ENCODE results near the gene CALN1. TPM values are rescaled to one million over a fixed set of nuclear protein-coding genes. Genes with fewer than 3 reads are reported as not detected.

Gene CALN1
- total RNA-seq, 6 experiments from 2014 or later, result 0.06 to 0.98 (median 0.34) TPM

- Histone ChIP-seq H3K36me3 (no peaks in the 10 kb centered on the region), H3K9me3 (no peaks in the 10 kb centered on the region), H3K4me3 (no peak overlapping the region), H3K27me3 (no peaks in the 10 kb centered on the region), H3K27ac (no peak overlapping the region), H3K4me1 (no peaks in the 10 kb centered on the region)
- DNase-seq (no peak), ATAC-seq (no peak)
- TF ChIP-seq CTCF (IDR thresholded peaks at IDR 0.05) (no peak), POLR2A (IDR thresholded peaks at IDR 0.05) (no peak)
- WGBS (ENCODE audit: insufficient coverage, low coverage, low lambda C conversion rate, missing lambda C conversion rate), result 62% methylated on average over 7 of the region's 7 CpGs
- intact Hi-C loops (cut with DNase I), result no loop called here
Measured at GRCh38 chr7:72438491-72438890, 26.4 kb upstream of the CALN1 start.

- no peaks in the 10 kb centered on the region for H3K36me3 ChIP-seq
- H3K4me1 ChIP-seq, result no peaks in the 10 kb centered on the region
- H3K27me3 ChIP-seq, result no peaks in the 10 kb centered on the region
- no peaks in the 10 kb centered on the region for H3K9me3 ChIP-seq
- H3K27ac ChIP-seq, result no peak overlapping the region
- no peak for ATAC-seq
- DNase-seq, result no peak
- intact Hi-C loops (cut with DNase I), result no loop called here
- no peak overlapping the region for H3K4me3 ChIP-seq
- no peak for TF ChIP-seq POLR2A (IDR thresholded peaks at IDR 0.05)
- TF ChIP-seq CTCF (IDR thresholded peaks at IDR 0.05), result no peak
Measured at GRCh38 chr7:72437610-72438009, 25.5 kb upstream of the CALN1 start.

GRCh38 chr7:72437061-72437585, 25.0 kb upstream of the CALN1 start:
- no peaks in the 10 kb centered on the region for H3K4me1 ChIP-seq
- no peaks in the 10 kb centered on the region for H3K9me3 ChIP-seq
- no peak overlapping the region for H3K27ac ChIP-seq
- no peak overlapping the region for H3K4me3 ChIP-seq
- no peaks in the 10 kb centered on the region for H3K27me3 ChIP-seq
- no peaks in the 10 kb centered on the region for H3K36me3 ChIP-seq
- 51% methylated on average over 2 of the region's 2 CpGs for WGBS (ENCODE audit: insufficient coverage, low coverage, low lambda C conversion rate, missing lambda C conversion rate)
- ATAC-seq, result no peak
- TF ChIP-seq CTCF (IDR thresholded peaks at IDR 0.05), result no peak
- TF ChIP-seq POLR2A (IDR thresholded peaks at IDR 0.05), result no peak
- intact Hi-C loops (cut with DNase I), result no loop called here
- DNase-seq, result no peak

- no peaks in the 10 kb centered on the region for H3K9me3 ChIP-seq
- intact Hi-C loops (cut with DNase I), result no loop called here
- no peak for ATAC-seq
- no peak overlapping the region for H3K27ac ChIP-seq
- no peak for DNase-seq
- no peak for TF ChIP-seq POLR2A (IDR thresholded peaks at IDR 0.05)
- no peaks in the 10 kb centered on the region for H3K36me3 ChIP-seq
- WGBS (ENCODE audit: insufficient coverage, low coverage, low lambda C conversion rate, missing lambda C conversion rate), result 30% methylated on average over 4 of the region's 5 CpGs
- H3K4me1 ChIP-seq, result no peaks in the 10 kb centered on the region
- no peak overlapping the region for H3K4me3 ChIP-seq
- no peaks in the 10 kb centered on the region for H3K27me3 ChIP-seq
Measured at GRCh38 chr7:72435925-72436480, 23.9 kb upstream of the CALN1 start.

- Histone ChIP-seq H3K4me3 (no peak overlapping the region), H3K27ac (no peak overlapping the region), H3K36me3 (no peaks in the 10 kb centered on the region), H3K9me3 (no peaks in the 10 kb centered on the region), H3K4me1 (no peaks in the 10 kb centered on the region), H3K27me3 (no peaks in the 10 kb centered on the region)
- no peak for ATAC-seq
- intact Hi-C loops (cut with DNase I), result no loop called here
- no peak for DNase-seq
- TF ChIP-seq CTCF (IDR thresholded peaks at IDR 0.05) (no peak), POLR2A (IDR thresholded peaks at IDR 0.05) (no peak)
- 30% methylated on average over 5 of the region's 15 CpGs for WGBS (ENCODE audit: insufficient coverage, low coverage, low lambda C conversion rate, missing lambda C conversion rate)
Measured at GRCh38 chr7:72435366-72435765, 23.2 kb upstream of the CALN1 start.
